8988T (cell line): ENCODE results near the gene EPB41L3.

Experiments used
- DNase-seq: peaks from one replicate; pipeline ENCODE4 v3.0.0; 2011

Gene EPB41L3

GRCh38 chr18:5447442-5447841 is 96.4 kb downstream of the EPB41L3 start:
- no peak for DNase-seq

- DNase-seq: no peak
These were observed 99.0 kb downstream of the EPB41L3 start for GRCh38 chr18:5444847-5445246.

GRCh38 chr18:5444269-5444668 is 99.5 kb downstream of the EPB41L3 start:
- DNase-seq: no peak

GRCh38 chr18:5439986-5440696 is 103.7 kb downstream of the EPB41L3 start:
- no peak for DNase-seq

GRCh38 chr18:5434425-5434824 is 109.4 kb downstream of the EPB41L3 start:
- no peak for DNase-seq

- DNase-seq: no peak
These were observed 111.8 kb downstream of the EPB41L3 start for GRCh38 chr18:5431836-5432575.

GRCh38 chr18:5430131-5430530 is 113.7 kb downstream of the EPB41L3 start:
- no peak for DNase-seq

GRCh38 chr18:5429681-5430080 is 114.1 kb downstream of the EPB41L3 start:
- no peak for DNase-seq

- DNase-seq: no peak
These were observed 118.1 kb downstream of the EPB41L3 start for GRCh38 chr18:5425721-5426120.

- DNase-seq: no peak
These were observed 118.7 kb downstream of the EPB41L3 start for GRCh38 chr18:5424903-5425664.

- DNase-seq: no peak
These were observed 121.2 kb downstream of the EPB41L3 start for GRCh38 chr18:5422626-5423025.

- DNase-seq: no peak
These were observed 121.8 kb downstream of the EPB41L3 start for GRCh38 chr18:5421981-5422380.

GRCh38 chr18:5420906-5421305 is 122.9 kb downstream of the EPB41L3 start:
- no peak for DNase-seq

GRCh38 chr18:5419601-5420000 is 124.2 kb downstream of the EPB41L3 start:
- no peak for DNase-seq

GRCh38 chr18:5419030-5419429 is 124.8 kb downstream of the EPB41L3 start:
- DNase-seq: no peak

GRCh38 chr18:5417342-5417741 is 126.5 kb downstream of the EPB41L3 start:
- DNase-seq: no peak

- DNase-seq: no peak
These were observed 127.7 kb downstream of the EPB41L3 start for GRCh38 chr18:5416112-5416511.

- DNase-seq: no peak
These were observed 128.1 kb downstream of the EPB41L3 start for GRCh38 chr18:5415665-5416064.

GRCh38 chr18:5415031-5415430 is 128.8 kb downstream of the EPB41L3 start:
- no peak for DNase-seq

- no peak for DNase-seq
These were observed 129.3 kb downstream of the EPB41L3 start for GRCh38 chr18:5414546-5414945.

GRCh38 chr18:5413447-5413846 is 130.3 kb downstream of the EPB41L3 start:
- no peak for DNase-seq

GRCh38 chr18:5410582-5410981 is 133.2 kb downstream of the EPB41L3 start:
- no peak for DNase-seq

GRCh38 chr18:5398269-5398668 is 145.5 kb downstream of the EPB41L3 start:
- no peak for DNase-seq

GRCh38 chr18:5397102-5397501 is 146.7 kb downstream of the EPB41L3 start:
- DNase-seq: no peak
